Measurements from ENCODE around the gene HAPLN2.

- TF ChIP-seq EP300 (IDR thresholded peaks at IDR 0.05) (no peak), CTCF (IDR thresholded peaks at IDR 0.05) (no peak), POLR2AphosphoS5 (IDR thresholded peaks at IDR 0.05) (no peak), POLR2A (IDR thresholded peaks at IDR 0.05) (no peak)
Observed at GRCh38 chr1:156668801-156669637, 49.8 kb downstream of the HAPLN2 start.

Measured in gastroesophageal sphincter (tissue), 3 donors.